Activated T-cell treated with anti-CD3 and anti-CD28 coated beads, Interleukin-2, amount 50 U/mL, for 48 hours (primary cell): ENCODE results near the gene NCMAP.

Experiments used
- DNase-seq, 2 experiments: peaks; one replicate each; pipeline ENCODE4 v3.0.0-alpha.2; 2020

Gene NCMAP

DNA sequence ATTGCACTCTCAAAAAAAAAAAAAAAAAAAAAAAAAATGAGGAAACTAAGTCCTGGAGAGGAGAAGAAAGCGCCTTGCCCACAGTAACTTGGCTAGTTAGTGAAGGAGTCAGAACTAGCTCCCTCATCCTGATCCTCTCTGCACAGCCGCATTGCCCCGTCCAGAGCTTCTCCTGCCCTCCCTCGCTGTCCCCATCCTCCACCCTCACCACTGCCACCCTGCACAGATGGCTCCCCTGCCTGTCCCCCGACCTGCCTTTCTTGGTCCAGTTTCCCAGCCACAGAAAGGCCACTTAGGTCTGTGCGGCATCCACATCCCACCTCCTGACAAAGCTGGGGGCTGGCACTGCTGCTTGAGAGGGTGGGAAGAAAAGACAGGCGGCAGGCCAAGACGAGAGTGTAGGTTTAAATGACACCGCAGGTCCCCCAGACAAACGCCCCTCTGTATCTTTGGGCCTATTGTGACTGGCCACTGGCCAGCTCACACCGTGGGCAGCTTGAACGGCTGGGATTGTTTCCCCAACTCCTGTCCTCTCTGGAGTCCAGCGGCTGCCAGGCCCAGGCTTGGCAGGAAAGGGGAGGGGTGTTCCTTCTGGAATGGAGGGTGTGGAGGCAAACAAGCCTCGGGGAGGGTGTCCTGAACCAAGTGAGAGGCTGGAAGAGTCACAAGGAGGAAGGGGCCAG, 20.2 kb downstream of the NCMAP start:
- no peak for DNase-seq

DNA sequence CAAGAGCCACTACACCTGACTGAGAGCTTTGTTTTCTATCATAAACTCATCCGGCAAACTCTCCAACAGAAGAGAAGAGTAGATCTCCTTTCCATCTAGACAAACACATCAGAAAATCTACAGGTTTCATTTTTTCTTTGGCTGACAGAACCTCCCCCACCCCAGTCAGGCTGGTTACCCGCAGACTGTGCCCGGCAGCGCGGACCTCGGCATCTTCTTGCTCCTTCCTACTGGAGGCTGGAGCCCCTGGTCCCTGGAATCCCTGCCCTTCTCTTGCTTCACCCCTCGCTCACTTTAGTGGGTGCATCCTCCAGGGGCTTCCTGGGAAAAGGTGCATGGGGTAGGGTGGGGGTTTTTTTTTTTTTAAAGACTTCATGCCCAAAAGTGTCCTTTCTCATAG, 23.0 kb downstream of the NCMAP start:
- no peak for DNase-seq

DNA sequence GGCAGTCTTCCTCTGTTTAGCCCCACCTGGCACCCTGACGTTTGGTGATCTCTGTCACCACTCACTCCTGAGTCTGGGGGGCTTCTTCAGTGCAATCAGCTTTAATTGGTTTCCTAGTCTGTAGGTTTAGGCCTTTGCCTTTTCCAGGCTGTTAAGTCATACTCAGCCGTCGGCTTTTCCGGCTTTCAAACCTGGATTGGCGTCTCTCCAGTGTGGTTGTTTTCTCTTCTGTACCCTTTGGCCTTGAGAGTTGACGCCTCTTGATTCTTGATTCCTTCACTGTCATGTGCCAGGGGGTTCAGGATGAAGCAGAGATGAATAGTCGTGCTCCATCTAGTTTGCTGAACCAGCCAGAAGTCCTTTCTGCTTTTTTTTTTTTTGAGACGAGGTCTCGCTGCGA, 24.9 kb downstream of the NCMAP start:
- no peak for DNase-seq

DNA sequence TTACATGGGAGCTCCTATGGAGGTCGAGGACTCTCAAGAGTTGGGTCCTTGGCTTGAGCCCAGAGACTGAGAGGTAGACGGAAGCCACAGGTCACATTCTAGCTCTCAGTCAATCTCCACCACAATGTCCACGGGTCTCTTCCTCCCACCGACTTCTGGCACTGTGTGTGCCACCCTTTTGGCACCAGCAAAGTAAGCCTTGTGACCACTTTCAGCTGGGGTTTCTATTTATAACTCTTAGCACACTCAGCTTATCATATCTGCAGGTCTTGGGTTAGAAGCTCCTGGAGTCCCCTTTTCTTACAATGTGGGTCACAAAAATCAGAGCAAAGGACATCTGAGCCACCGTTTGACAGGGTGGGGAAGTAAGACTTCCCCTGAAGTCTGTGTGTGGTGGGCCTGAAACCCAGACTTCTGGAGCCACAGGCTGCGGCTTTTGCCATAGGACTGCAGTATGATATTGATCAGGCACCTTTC, 28.3 kb downstream of the NCMAP start:
- no peak for DNase-seq

DNA sequence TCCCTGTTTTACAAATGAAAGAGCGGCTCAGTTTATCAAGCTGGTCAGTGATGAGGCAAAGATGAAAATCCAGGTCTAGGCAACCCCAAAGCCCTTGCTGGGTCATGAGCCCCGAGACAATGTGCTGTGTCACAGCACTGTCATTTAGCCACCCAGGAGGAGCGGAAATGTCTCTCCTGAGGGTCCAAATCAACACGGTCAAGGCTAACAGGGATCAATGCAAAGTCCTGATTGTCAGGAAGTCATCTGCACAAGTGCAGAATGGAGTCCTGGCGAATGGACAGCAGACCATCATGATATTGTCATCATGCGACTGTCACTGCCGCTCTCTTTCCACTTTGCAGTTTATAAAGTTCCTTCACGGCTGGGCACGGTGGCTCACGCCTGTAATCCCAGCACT, 30.2 kb downstream of the NCMAP start:
- no peak for DNase-seq

DNA sequence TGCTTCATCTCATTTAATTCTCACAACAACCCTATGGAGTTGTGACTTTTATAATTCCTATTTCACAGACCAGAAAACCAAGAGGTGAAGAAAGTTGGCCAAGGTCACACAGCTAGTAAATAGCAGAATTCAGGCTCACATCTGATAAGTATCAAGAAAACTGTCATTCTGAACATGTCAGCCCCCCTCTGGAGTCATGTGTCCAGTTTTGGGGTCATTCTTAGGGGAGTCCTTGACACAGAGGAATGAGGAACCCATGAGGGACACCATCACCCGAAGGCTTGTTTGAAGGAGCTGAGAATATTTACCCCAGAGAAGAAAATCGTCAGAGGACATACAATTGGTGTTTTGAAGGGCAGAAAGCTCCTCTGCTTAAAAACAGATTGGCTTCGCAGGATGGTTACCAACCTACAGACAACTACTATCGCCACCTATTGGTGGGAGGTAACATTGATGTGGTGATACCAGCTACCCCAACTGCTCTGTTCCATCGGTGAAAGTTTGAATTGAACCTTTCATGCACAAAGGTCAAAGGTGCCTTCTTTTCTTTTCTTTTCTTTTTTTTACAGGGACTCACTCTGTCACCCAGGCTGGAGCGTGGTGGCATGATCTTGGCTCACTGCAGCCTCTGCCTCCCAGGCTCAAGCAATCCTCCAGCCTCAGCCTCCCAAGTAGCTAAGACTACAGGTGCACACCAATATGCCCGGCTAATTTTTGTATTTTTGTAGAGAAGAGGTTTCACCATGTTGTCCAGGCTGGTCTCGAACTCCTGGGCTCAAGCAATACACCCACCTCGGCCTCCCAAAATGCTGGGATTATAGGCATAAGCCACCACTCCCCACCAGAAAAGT, 31.3 kb downstream of the NCMAP start:
- DNase-seq = peak; percentile 39 to 42

DNA sequence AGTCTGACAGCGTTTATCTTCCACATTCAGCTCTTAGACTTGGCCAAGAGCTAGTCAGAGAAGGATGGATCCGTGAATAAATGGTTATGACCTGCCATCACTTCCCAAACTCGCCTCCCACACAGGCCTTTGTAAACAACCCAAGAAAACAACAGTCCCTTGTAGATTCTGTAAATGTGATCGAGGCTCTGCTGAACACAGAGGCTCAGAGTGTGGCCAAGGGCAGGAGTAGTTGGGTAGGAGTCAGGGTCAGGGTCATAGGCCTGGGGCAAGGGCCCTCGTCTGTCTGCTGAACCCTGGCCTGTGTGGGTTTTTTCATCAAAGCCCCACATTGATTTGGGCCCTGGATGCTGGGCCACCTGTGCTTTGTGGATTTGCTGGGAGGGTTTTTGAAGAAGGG, 32.7 kb downstream of the NCMAP start:
- no peak for DNase-seq

DNA sequence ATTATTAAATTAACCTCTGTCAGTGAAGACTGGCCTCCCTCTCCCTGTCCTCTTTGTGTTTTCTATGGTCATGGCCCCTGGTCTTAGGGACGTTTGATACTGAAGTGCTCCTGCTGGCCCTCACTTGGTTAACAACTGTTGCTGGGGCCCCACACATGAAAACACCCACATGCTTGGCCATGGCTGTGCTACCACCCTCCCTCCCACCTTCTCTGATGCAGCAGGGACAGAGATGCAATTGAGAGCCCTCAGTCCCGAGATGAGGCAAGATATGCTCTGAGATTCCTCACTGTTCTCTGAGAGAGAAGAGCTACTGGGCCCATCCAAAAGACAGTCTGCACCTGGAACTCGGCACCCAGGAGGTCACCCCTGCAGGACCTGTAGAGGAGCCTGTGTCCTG, 33.3 kb downstream of the NCMAP start:
- no peak for DNase-seq

DNA sequence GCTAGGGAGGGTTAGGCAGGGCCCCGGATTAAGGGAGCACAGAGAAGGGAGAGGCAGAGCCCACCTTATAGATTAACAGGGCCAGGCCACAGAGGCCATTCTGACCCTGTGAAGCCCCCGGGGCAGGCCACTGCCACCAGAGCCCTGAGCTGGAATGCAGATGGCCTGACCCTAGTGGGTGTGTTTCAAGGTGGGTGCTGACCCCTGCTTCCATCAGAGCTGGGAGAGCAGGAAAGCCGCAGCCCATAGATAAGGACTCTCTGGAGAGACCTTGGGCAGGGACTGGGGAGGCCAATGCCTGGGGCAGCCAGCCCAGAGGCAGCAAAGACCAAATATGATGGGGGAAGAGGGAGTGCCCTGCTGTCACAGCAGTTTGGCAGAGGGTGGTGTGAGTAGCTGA, 35.9 kb downstream of the NCMAP start:
- DNase-seq = no peak

DNA sequence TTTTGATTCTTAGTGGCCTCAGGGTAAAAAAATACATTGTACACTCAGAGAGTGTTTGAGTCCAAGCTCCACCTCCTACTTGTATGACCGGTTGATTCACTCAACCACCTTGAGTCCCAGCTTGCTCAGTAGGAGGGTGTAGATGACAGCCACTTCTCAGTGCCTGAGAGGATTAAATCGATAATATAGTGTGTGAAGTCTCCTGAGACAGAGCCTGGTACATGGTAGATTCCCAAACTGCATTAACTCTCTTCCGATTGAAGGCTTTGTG, 38.4 kb downstream of the NCMAP start:
- DNase-seq = no peak

DNA sequence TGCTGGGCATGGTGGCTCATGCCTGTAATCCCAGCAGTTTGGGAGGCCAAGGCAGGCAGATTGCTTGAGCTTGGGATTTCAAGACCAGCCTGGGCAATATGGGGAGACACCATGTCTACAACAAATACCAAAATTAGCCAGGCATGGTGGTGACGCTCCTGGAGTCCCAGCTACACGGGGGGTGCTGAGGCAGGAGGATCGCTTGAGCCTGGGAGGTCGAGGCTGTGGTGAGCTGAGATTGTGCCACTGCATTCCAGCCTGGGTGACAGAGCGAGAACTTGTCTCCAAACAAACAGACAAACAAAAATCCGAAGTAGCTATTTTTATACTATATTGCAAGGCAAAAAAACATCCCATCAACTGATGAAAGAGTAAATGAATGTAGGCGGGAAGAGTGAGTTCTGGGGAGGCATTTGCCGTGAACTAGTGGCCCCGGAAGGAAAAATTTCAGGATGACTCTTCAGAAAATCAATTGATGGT, 40.6 kb downstream of the NCMAP start:
- no peak for DNase-seq

DNA sequence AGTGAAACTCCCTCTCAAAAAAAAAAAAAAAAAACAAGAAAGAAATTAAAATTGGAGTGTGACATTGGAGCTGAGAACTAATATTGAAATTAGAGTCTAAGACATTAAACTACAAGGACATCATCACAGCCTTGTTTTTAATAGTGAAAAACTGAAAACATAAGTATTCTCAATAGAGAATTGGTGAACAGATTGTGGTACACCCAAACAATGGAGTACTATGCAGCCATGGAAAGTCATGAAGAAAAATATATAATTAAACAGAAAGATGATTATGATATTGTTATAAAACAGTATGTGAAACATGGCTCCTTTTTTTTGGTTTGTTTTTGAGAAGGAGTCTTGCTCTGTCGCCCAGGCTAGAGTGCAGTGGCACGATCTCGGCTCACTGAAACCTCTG, 43.4 kb downstream of the NCMAP start:
- no peak for DNase-seq

DNA sequence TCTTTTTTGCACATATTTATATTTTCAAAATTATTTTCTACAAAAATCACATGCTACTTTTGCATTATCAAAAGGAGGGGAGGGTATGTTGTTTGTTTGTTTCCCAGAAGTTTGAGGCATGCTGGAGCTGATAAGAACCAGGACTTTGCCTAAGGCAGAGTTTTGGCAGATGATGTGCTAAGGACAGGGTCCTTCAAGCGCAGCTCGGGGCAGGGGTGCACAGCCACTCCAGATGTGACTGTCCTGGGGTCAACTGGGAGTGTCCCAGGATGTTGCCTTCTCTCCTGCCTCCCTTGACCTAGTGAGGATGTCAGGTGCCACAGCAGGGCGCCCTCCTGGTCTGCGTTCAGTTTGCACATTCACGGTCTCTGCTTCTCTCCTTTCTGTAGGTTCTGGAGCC, 44.7 kb downstream of the NCMAP start:
- DNase-seq = no peak

DNA sequence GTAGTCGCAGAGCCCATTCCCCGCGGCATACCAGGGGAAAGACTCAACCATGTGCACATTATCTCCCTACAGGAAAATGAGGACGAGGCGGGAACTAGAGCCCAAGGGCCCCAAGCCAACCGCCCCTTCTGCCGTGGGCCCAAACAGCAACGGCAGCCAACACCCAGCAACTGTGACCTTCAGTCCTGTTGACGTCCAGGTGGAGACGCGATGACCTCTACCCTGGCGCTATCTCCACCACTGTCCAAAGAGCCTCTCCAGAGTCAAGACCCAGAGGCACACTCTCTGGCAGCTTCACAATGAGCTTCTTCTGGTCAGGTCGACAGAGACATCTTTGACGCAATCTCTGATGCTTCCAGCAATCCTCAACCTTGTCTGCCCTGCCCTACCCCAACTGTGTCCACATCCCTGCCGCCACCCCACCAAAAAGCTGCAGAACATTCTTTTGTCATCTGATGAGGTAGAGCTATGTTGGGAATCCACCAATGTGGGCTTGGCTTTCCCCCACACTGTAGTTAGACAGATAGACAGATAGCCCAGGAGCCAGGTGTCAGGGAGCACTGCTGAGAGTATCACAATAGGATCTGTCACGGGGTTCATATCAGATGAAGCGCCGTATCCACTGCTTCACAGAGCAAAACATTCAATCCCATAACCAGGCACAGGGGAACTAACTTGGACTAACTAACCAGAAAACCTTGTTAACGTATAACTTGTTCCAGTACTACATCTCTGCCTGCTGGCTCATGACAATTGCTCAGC, 49.8 kb downstream of the NCMAP start:
- no peak for DNase-seq

DNA sequence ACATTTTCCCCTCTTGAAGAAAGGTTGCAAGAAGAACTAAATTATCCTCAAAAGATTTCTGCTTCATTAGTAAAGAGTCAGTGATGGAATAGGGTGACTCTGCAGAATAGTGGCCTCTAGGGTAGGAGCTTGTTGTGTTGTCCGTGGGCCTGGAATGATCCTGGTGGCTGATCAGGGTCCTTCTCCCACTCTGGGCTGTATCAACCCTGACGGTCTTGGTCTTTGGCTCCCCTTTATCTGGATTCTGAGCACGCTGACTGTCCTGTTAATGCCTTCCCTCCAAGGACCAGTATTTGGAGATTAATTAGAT, 50.4 kb downstream of the NCMAP start:
- no peak for DNase-seq

DNA sequence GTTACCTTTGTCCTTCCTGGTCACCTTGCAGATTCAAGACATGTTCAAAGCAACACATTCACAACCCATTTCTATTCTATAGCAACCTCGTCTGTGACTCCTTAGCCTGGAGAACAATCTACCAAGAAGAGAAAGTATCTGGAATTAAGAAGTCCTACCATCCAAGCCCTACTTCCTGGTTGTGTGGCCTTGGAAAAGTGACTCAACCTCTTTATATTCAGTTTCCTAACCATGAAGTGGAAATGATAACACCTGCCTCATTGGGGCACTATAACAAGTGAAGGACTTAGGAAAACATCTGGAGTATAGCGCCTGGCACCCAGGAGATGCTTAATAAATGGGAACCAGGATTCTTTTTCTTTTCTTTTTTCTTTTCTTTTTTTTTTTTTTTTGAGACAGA, 50.7 kb downstream of the NCMAP start:
- DNase-seq = no peak

DNA sequence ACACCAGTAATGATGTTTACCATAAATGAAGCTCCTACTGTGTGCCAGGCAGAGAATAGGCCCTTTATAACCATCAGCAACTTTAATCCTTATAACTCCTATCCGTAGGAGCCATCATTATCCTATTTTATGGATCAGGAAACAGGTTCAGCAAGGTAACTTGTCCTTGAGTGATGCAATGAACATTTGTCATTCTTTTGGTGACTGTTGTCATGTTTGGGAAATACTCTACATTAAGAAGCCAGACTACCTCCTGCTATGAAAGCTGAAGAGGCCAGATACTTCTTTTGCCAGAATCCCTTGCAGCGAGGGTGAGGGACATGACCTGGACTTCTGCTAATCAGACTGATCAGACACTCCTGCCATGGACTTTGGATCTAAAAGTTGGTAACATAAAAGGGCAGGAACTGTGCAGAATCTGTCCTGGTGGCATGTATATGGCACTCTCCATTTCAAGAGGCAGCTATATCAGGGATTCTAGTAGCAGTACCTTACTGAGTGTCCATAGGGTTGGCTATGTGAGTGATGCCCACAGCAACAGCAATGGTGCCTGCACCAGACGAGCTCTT, 54.1 kb downstream of the NCMAP start:
- no peak for DNase-seq

DNA sequence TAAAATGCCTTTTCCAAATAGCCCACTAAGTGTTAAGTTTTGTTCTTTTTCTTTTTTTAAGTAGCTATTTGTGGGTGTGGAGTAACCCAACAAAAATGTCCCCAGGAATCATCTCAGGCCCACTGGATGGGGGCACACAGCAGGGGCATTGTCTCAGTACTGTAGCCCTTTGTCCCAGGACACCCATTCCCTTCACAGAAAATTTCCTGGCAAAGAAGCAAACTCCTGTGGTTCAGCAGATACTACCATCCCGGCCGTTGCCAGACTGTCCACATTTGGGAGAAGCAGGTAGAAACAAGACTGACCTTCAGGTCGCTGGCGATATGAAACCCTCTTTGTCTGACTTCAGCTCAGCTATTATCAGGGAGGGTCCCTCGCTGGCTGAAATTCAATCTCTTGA, 63.5 kb downstream of the NCMAP start:
- no peak for DNase-seq

DNA sequence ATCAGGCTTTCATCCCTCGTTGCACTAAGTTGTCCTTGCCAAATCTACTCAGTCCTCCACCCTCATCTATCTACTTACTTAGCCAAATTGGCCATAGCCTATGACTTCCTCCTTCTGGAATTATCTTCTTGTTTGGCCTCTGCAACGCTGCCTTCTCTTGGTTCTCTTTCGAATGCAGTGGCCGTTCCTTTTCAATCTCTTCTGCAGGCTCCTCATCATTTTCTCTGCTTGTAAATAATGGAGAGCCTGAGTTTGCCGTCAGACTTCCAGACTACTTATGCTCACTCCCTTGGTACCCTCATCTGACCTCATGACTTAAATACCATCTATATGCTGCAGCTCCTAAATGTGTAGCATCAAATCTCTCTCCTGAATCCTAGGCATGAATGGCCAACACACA, 64.8 kb downstream of the NCMAP start:
- DNase-seq = no peak

DNA sequence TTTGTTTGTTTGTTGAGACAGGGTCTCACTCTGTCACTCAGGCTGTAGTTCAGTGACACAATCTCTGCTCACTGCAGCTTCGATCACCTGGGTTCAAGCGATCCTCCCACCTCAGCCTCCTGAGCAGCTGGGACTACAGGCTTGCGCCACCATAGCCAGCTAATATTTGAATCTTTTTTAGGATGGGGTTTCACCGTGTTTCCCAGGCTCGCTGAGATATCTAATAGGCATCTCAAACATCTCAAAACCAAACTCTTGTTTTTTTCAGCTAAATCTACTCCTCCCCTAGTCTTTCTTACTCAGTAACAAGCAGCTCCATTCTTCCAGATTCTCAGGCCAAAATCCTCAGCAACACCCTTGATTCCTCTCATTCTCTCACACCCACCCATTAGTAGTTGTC, 65.2 kb downstream of the NCMAP start:
- DNase-seq = no peak

DNA sequence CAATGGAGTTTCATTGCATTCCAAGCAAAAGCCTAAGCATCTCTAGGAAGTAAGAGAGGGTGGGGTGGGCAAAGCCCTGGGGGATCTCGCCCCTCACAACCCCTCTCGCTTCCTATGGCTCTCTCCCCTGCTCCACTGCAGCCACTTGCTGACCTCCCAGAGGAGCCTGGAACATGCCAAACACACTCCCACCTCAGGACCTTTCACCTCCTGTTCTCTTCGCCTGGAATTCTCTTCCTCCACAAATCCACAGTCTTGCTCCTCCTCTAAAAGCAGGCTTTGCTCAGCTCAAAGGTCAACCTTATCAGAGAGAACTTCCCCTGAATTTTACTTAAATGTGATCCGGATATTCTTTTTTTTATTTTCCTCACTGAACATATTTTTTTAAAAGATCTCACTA, 66.3 kb downstream of the NCMAP start:
- DNase-seq = no peak

DNA sequence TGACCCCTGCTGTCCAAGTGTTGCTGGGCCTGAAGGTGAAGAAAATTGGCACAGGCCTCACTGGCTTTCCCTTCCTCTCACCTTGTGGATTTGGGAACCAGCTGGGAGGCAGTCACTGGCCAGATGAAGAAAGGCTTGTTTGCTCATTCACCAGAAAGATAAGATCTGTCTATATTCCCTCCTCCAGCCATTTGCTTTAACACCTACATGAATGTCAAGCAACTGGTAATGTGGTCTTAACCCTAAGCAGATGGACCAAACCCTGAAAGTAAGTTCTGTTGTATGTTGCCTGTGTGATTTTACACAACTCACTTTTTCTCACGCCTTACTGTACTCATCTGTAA, 76.9 kb downstream of the NCMAP start:
- DNase-seq = no peak

DNA sequence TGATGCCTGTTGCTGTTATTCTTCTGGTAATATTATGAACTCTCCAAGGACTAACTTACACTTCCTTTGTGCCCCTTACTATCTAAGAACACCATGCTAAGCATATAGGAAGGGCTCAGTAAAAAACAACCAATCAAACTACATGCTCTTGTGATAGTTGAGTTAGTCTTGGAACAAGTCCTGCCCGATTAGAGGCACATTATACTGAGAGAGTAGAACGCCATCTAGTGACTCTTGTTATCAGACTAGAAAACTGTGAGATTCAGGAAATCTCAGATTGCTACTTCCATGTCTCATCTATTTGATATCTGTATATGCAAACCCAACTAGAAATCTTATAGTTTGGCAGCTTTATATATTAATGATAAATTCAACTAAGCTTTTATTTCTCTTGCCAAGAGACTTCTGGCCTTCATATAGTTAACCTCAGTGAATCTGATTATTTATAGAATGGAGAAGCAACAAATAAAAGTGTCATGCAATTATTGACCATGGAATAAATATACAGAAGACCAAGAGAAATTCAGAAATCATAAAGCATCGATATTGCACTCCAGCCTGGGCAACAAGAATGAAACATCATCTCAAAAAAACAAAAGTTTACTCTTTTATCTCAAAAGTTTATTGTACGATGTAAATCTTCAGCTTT, 79.4 kb downstream of the NCMAP start:
- DNase-seq = no peak
